ENCODE measurements around the gene ACOX3.

The ACOX3 gene

DNA sequence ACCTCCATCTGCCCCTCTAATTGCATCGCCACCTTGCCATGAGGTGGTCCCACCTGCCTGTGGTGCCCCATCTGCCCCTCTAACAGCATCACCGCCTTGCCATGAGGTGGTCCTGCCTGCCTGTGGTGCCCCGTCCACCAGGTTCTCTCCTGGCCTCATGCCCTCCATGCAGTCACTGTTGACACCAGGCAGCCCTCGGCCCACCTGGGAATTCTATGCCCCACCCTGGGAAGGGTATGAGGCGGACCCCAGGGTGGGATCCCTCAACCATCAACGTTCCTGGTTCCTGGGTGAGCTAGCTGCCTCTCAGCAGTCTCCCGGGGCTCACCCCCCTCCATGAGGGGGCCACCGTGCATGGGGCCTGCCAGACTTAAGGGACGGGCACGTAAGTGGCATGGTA lies 38.9 kb downstream of the ACOX3 start:
- H3K4me3 ChIP-seq (ENCODE audit: low read length) = no peak overlapping the region
- no peak for DNase-seq (ENCODE audit: low read depth)
- TF ChIP-seq, protein P1, sequence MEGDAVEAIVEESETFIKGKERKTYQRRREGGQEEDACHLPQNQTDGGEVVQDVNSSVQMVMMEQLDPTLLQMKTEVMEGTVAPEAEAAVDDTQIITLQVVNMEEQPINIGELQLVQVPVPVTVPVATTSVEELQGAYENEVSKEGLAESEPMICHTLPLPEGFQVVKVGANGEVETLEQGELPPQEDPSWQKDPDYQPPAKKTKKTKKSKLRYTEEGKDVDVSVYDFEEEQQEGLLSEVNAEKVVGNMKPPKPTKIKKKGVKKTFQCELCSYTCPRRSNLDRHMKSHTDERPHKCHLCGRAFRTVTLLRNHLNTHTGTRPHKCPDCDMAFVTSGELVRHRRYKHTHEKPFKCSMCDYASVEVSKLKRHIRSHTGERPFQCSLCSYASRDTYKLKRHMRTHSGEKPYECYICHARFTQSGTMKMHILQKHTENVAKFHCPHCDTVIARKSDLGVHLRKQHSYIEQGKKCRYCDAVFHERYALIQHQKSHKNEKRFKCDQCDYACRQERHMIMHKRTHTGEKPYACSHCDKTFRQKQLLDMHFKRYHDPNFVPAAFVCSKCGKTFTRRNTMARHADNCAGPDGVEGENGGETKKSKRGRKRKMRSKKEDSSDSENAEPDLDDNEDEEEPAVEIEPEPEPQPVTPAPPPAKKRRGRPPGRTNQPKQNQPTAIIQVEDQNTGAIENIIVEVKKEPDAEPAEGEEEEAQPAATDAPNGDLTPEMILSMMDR (conservative IDR thresholded peaks at IDR 0.05; ENCODE audit: low read length) = no peak

DNA sequence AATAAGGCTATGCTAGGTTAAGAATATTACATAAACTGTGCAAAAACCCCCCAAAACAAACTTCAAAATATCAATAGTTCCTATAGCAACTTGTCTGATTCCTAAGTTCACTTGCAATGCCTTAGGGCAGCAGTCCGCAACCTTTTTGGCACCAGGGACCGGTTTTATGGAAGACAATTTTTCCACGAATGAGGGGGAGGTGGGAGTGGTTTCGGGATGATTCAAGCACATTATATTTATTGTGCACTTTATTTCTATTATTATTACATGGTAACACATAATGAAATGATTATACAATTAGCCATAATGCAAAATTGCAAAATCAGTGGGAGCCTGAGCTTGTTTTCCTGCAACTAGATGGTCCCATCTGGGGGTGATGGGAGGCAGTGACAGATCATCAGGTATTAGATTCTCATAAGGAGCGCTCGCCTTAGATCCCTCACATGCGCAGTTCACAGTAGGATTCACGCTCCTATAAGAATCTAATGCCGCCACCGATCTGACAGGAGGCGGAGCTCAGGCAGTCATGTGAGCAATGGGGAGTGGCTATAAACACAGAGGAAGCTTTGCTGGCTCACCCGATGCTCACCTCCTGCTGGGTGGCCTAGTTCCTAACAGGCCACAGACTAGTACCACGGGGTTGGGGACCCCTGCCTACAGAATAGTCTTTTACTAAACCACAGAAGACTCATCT lies 39.7 kb downstream of the ACOX3 start:
- no peak overlapping the region for H3K4me3 ChIP-seq (ENCODE audit: low read length)
- DNase-seq (ENCODE audit: low read depth) = peak; percentile 57
- TF ChIP-seq, protein P1 (conservative IDR thresholded peaks at IDR 0.05; ENCODE audit: low read length) = peak; percentile 20

DNA sequence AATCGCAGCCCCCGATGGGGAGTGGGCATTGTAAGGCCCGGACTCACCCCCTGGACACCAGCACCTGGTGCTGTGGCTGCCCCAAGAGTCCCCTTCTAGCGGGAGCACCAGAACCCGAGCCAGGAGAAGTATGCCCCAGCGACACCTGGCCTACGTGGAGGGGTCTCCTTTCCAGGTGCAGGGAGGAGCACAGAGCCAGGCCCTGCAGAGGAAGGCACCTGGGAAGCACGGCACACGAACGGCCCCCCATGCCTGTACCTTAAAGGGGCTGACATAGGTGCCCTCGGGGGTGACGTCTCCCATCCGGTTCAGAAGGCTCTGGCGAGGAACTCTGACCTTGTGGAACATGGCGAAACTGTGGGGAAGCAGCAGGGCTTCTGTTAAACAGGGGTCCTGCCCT lies 41.2 kb downstream of the ACOX3 start:
- DNase-seq (ENCODE audit: low read depth) = no peak
- no peak overlapping the region for H3K4me3 ChIP-seq (ENCODE audit: low read length)
- TF ChIP-seq, protein P1 (conservative IDR thresholded peaks at IDR 0.05; ENCODE audit: low read length) = no peak

DNA sequence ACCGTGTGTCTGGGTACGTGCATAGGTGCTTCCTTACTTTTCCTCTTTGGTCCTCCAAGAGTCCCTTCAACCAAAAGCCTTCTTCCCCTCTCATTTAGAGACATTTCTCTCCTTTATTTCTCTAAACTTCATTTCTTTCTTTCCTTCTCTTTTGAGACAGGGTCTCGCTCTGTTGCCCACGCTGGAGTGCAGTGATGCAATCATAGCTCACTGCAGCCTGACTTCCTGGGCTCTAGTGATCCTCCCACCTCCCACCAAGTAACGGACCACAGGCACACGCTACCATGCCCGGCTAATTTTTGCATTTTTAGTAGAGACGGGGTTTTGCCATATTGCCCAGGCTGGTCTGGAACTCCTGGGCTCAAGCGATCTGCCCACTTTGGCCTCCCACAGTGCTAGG lies 42.2 kb downstream of the ACOX3 start:
- TF ChIP-seq, protein P1 (conservative IDR thresholded peaks at IDR 0.05; ENCODE audit: low read length) = no peak
- H3K4me3 ChIP-seq (ENCODE audit: low read length) = no peak overlapping the region
- DNase-seq (ENCODE audit: low read depth) = no peak

DNA sequence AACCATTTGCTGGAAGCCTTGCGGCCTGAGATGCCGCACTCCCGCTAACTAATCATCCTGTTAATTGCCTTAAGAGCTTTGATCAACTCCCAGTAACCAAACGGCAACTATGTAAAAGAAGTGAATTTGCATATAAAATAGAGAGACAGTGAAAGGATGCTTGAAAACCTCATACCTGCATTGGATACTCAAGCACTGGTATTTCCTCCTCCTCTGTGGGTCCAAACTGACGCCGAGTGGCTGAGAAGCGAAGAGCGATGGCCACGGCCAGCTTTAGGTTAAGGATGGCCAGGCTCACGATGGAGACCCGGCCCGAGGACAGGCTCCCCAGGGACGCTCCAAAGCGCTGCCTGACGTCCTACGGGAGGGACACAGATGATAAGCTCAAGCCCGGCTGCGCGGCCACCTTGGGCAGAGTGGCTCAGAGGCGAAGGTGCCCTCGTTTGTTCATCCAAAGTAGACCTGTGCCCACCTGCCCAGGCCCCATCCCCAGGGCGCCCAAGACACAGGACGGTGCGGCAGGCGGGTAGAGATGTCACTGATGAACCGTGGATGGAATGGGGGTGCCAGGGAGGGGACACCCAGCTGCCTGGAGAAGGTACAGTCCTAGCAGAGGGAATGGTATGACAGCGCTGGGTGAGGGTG lies 43.6 kb downstream of the ACOX3 start:
- no peak for DNase-seq (ENCODE audit: low read depth)
- TF ChIP-seq, protein P1 (conservative IDR thresholded peaks at IDR 0.05; ENCODE audit: low read length) = no peak
- no peak overlapping the region for H3K4me3 ChIP-seq (ENCODE audit: low read length)

DNA sequence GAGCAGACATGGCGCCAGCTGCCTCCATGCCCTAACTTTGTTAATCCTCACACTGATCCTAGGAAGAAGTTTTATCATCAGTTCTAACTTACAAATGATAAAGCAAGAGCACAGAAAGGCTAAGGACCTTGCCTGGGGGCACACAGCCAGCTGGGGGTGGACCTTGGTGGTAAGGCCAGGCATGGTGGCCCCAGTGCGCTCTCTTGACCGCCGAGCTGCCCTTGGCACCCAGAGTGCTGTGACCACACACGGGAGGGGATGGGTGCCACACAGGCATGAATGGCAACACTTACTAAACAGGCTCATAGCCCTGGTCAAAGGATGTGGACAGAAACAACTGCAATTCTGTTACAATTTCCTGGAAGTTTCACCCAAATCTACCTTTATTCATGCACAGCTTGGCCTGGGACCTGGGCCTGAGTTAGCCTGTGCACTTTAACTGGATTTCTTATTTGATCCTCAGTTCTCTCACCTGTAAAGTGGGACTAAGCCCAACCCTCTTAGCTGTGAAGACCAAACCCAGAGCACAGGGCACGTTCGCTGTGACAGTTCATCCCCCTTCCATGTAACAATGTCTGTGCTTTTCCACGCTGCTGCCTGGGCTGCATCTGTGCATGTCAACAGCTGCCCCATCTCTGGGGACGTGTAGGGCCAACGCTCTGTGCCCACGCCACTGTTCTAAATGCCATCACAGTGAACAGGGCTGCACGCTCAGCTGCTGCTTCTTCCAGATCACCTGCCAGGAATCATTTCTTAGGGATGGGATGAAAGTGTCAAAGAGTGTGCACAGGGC lies 44.8 kb downstream of the ACOX3 start:
- TF ChIP-seq, protein P1 (conservative IDR thresholded peaks at IDR 0.05; ENCODE audit: low read length) = no peak
- no peak overlapping the region for H3K4me3 ChIP-seq (ENCODE audit: low read length)
- no peak for DNase-seq (ENCODE audit: low read depth)

All from AG10803 (cell line).